Bronchial epithelial cell (primary cell): ENCODE results near the gene MAP4. TPM values are rescaled to one million over a fixed set of nuclear protein-coding genes. Genes with fewer than 3 reads are reported as not detected.

Experiments used
- DNase-seq: peaks from one replicate; pipeline ENCODE4 v3.0.0-alpha.2; 2010; ENCODE audit warnings: low read depth
- FAIRE-seq: peaks from 2 replicates; lab custom pipeline; 2011; peaks lifted over from hg19 to GRCh38; lab: Jason Lieb, UNC
- H3K27me3 ChIP-seq: 2 replicates; pipeline ENCODE4 v1.5.1; 2011; ENCODE audit warnings: low read length; ENCODE audit not compliant: control insufficient read depth, insufficient read depth
- H3K36me3 ChIP-seq: 2 replicates; pipeline ENCODE4 v1.5.1; 2011; ENCODE audit warnings: low read length; ENCODE audit not compliant: control insufficient read depth, insufficient read depth
- H3K4me3 ChIP-seq: 2 replicates; pipeline ENCODE4 v1.5.1; 2011; ENCODE audit warnings: mild to moderate bottlenecking, low read depth, low read length, control low read depth
- CTCF ChIP-seq: IDR thresholded peaks from 2 replicates; pipeline ENCODE4 v1.5.1; 2011; ENCODE audit warnings: mild to moderate bottlenecking, moderate library complexity, low read length, control low read depth, inconsistent platforms; ENCODE audit not compliant: insufficient read depth, severe bottlenecking
- total RNA-seq: library from RNA; depleted of rRNA; stranded (reverse); fragments of >200 nt; gene quantifications from 2 replicates; pipeline ENCODE4 v1.2.1, GENCODE V29; 2014

The MAP4 gene
- total RNA-seq, 1 donor from 2014 or later: 44.8 TPM

DNA sequence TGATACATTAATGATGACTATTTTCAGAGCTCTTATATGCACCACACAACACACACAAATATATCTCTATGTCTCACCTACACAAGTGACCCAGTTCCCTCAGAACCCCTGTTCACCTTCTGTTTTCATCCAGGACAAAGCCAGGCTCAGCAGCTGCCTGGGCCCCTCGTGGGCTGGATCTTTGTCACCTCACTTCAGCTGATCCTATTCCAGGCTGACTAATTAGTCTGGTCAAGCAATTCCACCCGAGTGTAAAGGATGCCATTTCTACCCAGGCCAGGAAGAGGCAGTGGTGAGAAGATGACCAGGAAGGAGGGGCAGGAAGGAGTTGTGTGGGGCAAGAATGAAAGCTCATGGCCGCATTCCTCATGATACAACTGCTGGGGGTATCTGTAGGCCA lies 151.0 kb downstream of the MAP4 start:
- no peak overlapping the region for H3K4me3 ChIP-seq
- DNase-seq (no peak), FAIRE-seq (no peak)
- H3K27me3 ChIP-seq: no peaks in the 10 kb centered on the region
- no peak for TF ChIP-seq CTCF
- H3K36me3 ChIP-seq: peaks cover 48% of the 10 kb centered on the region

- FAIRE-seq: no peak
- H3K27me3 ChIP-seq: no peaks in the 10 kb centered on the region
- no peak for DNase-seq
Observed at GRCh38 chr3:47863391-47864128, 152.7 kb downstream of the MAP4 start.

GRCh38 chr3:47859956-47860605 lies 156.1 kb downstream of the MAP4 start:
- FAIRE-seq: no peak
- DNase-seq: no peak
- H3K36me3 ChIP-seq: peaks cover 31% of the 10 kb centered on the region
- TF ChIP-seq CTCF: no peak
- H3K4me3 ChIP-seq: no peak overlapping the region
- H3K27me3 ChIP-seq: no peaks in the 10 kb centered on the region

More at GRCh38 chr3:47863391-47864128, 152.7 kb downstream of the MAP4 start:
- Histone ChIP-seq H3K4me3 (no peak overlapping the region), H3K36me3 (peaks cover 38% of the 10 kb centered on the region)
- TF ChIP-seq CTCF: no peak

- no peak for DNase-seq
- TF ChIP-seq CTCF: no peak
- H3K27me3 ChIP-seq: no peaks in the 10 kb centered on the region
- peaks cover 32% of the 10 kb centered on the region for H3K36me3 ChIP-seq
- FAIRE-seq: peak; percentile 47
- H3K4me3 ChIP-seq: no peak overlapping the region
Observed at GRCh38 chr3:47857151-47857550, 159.1 kb downstream of the MAP4 start.

DNA sequence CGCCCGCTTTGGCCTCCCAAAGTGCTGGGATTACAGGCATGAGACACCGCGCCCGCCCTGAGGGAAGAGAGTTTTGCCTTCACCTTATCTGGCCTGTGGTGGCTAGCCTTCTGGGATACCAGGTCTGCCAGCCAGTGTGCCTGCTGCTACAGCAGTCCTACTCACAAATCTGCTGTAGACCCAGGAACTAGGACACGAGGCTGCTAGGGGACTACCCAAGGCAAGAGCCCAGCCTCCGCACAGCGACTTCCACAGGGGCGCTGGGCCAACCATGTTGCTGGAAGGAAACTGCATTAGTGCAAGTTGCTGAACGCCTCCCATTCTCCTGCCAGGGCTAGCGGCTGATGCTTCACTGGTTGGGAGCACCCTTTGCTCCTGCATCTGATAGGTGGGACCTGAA lies 159.5 kb downstream of the MAP4 start:
- DNase-seq: no peak
- FAIRE-seq: no peak
- H3K36me3 ChIP-seq: peaks cover 32% of the 10 kb centered on the region
- TF ChIP-seq CTCF: no peak
- H3K27me3 ChIP-seq: no peaks in the 10 kb centered on the region
- no peak overlapping the region for H3K4me3 ChIP-seq
